Measurements from ENCODE around the gene TEAD1. TPM values are rescaled to one million over a fixed set of nuclear protein-coding genes. Genes with fewer than 3 reads are reported as not detected.

TEAD1 gene
- total RNA-seq, 2 experiments from 2014 or later, result 5.6 to 10.8 TPM

DNA sequence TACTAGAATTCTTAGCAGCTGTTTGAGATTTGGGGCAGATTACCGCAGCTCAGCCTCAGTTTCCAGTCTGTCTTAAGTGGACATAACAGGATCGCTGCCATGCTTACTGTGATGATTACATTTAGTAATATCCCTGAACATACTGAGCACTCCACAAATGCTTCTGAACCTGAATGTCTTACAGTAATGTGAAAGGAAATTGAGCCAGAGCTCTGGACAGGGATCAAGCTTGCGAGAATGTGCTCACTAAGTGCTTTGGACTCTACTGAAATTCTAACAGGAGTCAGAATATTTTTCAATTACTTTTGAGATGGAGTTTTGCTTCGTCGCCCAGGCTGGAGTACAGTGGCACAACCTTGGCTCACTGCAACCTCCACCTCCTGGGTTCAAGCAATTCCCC is 216.3 kb downstream of the TEAD1 start:
- H3K9me2 ChIP-seq (ENCODE audit: insufficient read depth, low read length), result no peaks in the 10 kb centered on the region
- DNase-seq (ENCODE audit: low spot score), result no peak
- no peak overlapping the region for H2AFZ ChIP-seq (ENCODE audit: low read length)
- no peaks in the 10 kb centered on the region for H3K4me1 ChIP-seq (ENCODE audit: insufficient read depth, low read length, poor library complexity, severe bottlenecking)
- H3K36me3 ChIP-seq (ENCODE audit: insufficient read depth, low read length), result no peaks in the 10 kb centered on the region
- POLR2A ChIA-PET, result interaction anchor here (0.9 to 1.4 kb wide), 2 partner anchors 13 to 286 kb away, joined by 3 to 4 read pairs; no protein-coding TSS in a partner anchor
- no peak overlapping the region for H3K4me2 ChIP-seq (ENCODE audit: low read length)
- H3K27ac ChIP-seq (ENCODE audit: low read depth, low read length, poor library complexity, severe bottlenecking), result no peak overlapping the region
- H4K20me1 ChIP-seq (ENCODE audit: insufficient read depth, low read length), result no peaks in the 10 kb centered on the region
- no peak overlapping the region for H3K4me3 ChIP-seq (ENCODE audit: low read depth, low read length, poor library complexity, severe bottlenecking)
- no peaks in the 10 kb centered on the region for H3K9me3 ChIP-seq (ENCODE audit: low read length)
- no TSS peak for BruUV-seq (replicated peaks)
- H3K79me2 ChIP-seq (ENCODE audit: insufficient read depth, low read depth, low read length), result no peaks in the 10 kb centered on the region
- intact Hi-C loops (cut with micrococcal nuclease; ENCODE audit: unreplicated experiment), result loop anchor here (5.0 kb wide), 1 partner anchor 603 kb away; no protein-coding TSS in a partner anchor
- TF ChIP-seq CTCF (conservative IDR thresholded peaks at IDR 0.05; ENCODE audit: low read length) (no peak), EZH2phosphoT487 (IDR thresholded peaks at IDR 0.05; ENCODE audit: borderline replicate concordance, low read depth, low read length) (no peak)
- CTCF ChIA-PET (ENCODE audit: unreplicated experiment), result no interaction called here

GRCh38 chr11:12893787-12894672 is 219.8 kb downstream of the TEAD1 start:
- POLR2A ChIA-PET, result no interaction called here
- H3K27ac ChIP-seq (ENCODE audit: low read depth, low read length, poor library complexity, severe bottlenecking), result no peak overlapping the region
- peak; percentile 52 for DNase-seq (ENCODE audit: low spot score)

More at GRCh38 chr11:12893787-12894672, 219.8 kb downstream of the TEAD1 start:
- no peak overlapping the region for H3K4me3 ChIP-seq (ENCODE audit: low read depth, low read length, poor library complexity, severe bottlenecking)
- no peaks in the 10 kb centered on the region for H3K4me1 ChIP-seq (ENCODE audit: insufficient read depth, low read length, poor library complexity, severe bottlenecking)
- H3K4me2 ChIP-seq (ENCODE audit: low read length), result no peak overlapping the region
- CTCF ChIA-PET (ENCODE audit: unreplicated experiment), result no interaction called here
- H3K79me2 ChIP-seq (ENCODE audit: insufficient read depth, low read depth, low read length), result no peaks in the 10 kb centered on the region
- intact Hi-C loops (cut with micrococcal nuclease; ENCODE audit: unreplicated experiment), result loop anchor here (2.0 to 5.0 kb wide), 3 partner anchors 295 to 607 kb away; no protein-coding TSS in a partner anchor
- TF ChIP-seq CTCF (conservative IDR thresholded peaks at IDR 0.05; ENCODE audit: low read length) (peak; percentile 94), EZH2phosphoT487 (IDR thresholded peaks at IDR 0.05; ENCODE audit: borderline replicate concordance, low read depth, low read length) (no peak)
- no peaks in the 10 kb centered on the region for H4K20me1 ChIP-seq (ENCODE audit: insufficient read depth, low read length)
- H3K9me3 ChIP-seq (ENCODE audit: low read length), result no peaks in the 10 kb centered on the region
- no peak overlapping the region for H2AFZ ChIP-seq (ENCODE audit: low read length)
- no peaks in the 10 kb centered on the region for H3K36me3 ChIP-seq (ENCODE audit: insufficient read depth, low read length)
- no peaks in the 10 kb centered on the region for H3K9me2 ChIP-seq (ENCODE audit: insufficient read depth, low read length)
- BruUV-seq (replicated peaks), result no TSS peak
